ENCODE measurements around the gene GGT7.

GGT7 gene

GRCh38 chr20:34797012-34797995, 75.4 kb downstream of the GGT7 start:
- DNase-seq (ENCODE audit: low read depth in 3 of 3, low spot score in 1 of 3): no peak
